Ectodermal cell (in vitro differentiated cells): ENCODE measurements around the gene PLD1.

Experiments
- H3K27ac ChIP-seq: 2 replicates; pipeline ENCODE4 v1.7.0; 2013; ENCODE audit warnings: mild to moderate bottlenecking, low read depth, low read length; ENCODE audit not compliant: insufficient read depth, poor library complexity, severe bottlenecking
- H3K27me3 ChIP-seq: 2 replicates; pipeline ENCODE4 v1.7.0; 2013; ENCODE audit warnings: mild to moderate bottlenecking, low read length; ENCODE audit not compliant: insufficient read depth, control insufficient read depth, poor library complexity, severe bottlenecking
- H3K36me3 ChIP-seq: one replicate; pipeline ENCODE4 v1.7.0; 2013; ENCODE audit warnings: low read length; ENCODE audit not compliant: control insufficient read depth, insufficient read depth
- H3K4me1 ChIP-seq: one replicate; pipeline ENCODE4 v1.7.0; 2013; ENCODE audit warnings: low read length; ENCODE audit not compliant: control insufficient read depth, insufficient read depth
- H3K4me3 ChIP-seq: 2 replicates; pipeline ENCODE4 v1.7.0; 2013; ENCODE audit warnings: low read depth, low read length, control low read depth; ENCODE audit not compliant: insufficient read depth
- H3K9me3 ChIP-seq: 2 replicates; pipeline ENCODE4 v1.7.0; 2013; ENCODE audit warnings: mild to moderate bottlenecking, low read length, moderate library complexity; ENCODE audit not compliant: control insufficient read depth
- WGBS, 2 experiments: methylation state at CpG; one replicate each; pipeline ENCODE4 v1.1.7; 2013; ENCODE audit warnings: missing lambda C conversion rate in 2 of 2; 5-methylcytosine and 5-hydroxymethylcytosine counted together

Gene PLD1

DNA sequence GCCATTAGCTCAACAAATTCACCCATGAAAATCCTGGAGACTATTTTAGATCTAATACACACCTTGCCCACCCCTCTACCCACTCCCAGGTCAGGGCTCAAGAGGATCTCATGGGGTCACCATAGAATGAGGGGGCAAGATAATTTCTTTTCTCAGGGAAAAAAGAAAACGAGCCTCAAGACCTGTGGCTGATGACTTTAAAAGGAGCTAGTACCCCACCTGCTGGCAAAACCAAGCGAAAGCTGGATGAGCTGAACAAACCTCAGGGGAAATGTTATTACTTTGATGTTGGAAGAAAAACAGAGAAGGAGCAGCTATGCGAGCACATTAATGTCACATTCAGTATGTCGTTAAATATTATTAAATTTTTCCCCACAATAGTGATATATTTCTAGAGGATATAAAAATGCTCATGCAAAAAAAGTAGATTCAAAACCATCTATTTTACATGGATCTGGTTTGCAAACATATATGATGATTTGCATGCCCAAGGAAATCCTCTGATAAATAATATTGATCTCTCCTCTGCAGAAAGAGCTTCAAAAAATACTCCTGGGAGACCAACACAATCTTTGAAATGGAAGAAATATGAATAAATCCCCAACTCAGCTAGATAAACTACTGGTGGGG is 37.7 kb downstream of the PLD1 start:
- H3K4me3 ChIP-seq: no peak overlapping the region
- 2 to 6% methylated on average over 2 of the region's 4 CpGs for WGBS, 2 experiments
- no peaks in the 10 kb centered on the region for H3K4me1 ChIP-seq
- H3K9me3 ChIP-seq: no peaks in the 10 kb centered on the region
- no peaks in the 10 kb centered on the region for H3K27me3 ChIP-seq
- no peak overlapping the region for H3K27ac ChIP-seq
- no peaks in the 10 kb centered on the region for H3K36me3 ChIP-seq

DNA sequence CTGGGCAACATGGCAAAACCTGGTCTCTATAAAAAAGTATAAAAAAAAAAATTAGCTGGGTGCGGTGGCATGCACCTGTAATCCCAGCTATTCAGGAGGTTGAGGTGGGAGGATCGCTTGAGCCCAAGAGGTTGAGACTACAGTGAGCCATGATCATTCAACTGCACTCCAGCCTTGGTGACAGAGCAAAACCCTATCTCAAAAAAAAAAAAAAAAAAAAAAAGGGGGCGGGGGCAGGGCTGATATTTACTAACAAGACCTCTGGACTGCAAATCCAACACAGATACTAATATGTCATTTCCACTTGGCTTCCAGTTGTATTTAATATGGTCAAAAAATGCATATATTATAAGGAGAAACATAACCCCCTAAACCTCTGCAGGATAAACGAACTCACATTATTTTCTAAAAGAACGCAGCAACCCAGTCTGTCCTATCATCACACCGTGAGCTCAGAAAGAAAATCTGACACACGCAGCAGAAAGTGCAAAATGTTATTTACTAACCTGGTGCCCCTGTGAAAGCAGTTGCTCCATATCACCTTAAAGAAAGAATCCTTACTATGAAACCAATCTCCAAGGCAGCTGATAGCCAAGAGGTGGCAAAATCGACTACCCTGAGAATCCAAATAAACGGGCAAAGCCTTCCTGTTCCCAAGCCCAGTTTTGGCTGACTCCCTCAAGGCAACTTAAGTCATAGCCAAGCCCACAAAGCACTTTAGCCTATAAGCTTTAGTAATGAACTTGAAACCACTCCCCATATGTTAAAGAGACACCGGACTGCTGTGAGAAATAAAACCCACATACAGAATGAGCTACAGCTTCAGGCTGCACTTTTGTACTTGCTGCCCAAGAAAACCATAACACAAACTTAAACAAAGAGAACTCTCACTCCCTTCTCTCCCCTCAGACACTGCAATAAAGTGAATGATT is 39.3 kb downstream of the PLD1 start:
- H3K9me3 ChIP-seq: no peaks in the 10 kb centered on the region
- H3K4me1 ChIP-seq: no peaks in the 10 kb centered on the region
- H3K36me3 ChIP-seq: no peaks in the 10 kb centered on the region
- WGBS, 2 experiments: 64 to 66% methylated on average over 9 of the region's 10 CpGs
- no peak overlapping the region for H3K4me3 ChIP-seq
- H3K27me3 ChIP-seq: no peaks in the 10 kb centered on the region
- no peak overlapping the region for H3K27ac ChIP-seq

DNA sequence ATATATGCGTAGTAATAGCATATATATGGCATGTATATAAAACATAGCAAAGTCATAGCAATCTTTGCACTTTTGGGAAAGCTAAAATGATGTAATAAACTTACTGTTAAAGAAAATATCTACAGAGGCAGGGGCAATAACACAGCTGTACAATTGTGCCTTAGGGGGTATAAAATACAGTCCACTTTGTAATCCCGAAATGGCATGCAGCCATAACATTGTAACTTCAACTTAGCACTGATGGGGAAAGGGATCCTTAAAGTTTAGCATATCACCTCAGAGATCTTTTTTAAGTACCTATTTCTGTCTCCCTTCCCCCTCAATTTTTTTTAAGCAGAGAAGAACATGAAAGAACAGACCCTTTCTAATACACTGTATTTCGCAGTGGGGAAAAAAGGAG is 40.8 kb downstream of the PLD1 start:
- no peaks in the 10 kb centered on the region for H3K36me3 ChIP-seq
- no peak overlapping the region for H3K4me3 ChIP-seq
- H3K27me3 ChIP-seq: no peaks in the 10 kb centered on the region
- H3K27ac ChIP-seq: no peak overlapping the region
- H3K9me3 ChIP-seq: no peaks in the 10 kb centered on the region
- 87 to 100% methylated on average over 1 to 2 of the region's 3 CpGs for WGBS, 2 experiments
- no peaks in the 10 kb centered on the region for H3K4me1 ChIP-seq

DNA sequence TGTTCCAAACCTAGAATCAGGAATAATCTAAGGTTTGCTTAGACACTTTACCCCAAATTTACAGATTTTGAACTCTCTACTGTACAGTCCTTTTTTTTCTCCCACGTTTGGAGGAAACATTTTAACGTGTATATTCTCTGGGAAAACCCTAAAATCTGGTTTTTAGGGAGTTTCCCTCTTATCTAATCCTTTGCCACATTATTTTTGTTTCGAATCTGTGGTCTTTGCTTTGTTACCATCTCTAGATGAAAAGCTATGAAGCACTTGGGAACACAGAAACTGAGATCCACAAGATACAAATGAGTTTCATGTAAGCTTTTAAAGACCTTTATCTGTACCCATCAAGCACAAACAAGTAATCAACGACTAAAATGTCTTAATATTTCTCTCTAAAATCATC is 41.3 kb downstream of the PLD1 start:
- WGBS, 2 experiments: 78 to 86% methylated on average over 4 of the region's 4 CpGs

DNA sequence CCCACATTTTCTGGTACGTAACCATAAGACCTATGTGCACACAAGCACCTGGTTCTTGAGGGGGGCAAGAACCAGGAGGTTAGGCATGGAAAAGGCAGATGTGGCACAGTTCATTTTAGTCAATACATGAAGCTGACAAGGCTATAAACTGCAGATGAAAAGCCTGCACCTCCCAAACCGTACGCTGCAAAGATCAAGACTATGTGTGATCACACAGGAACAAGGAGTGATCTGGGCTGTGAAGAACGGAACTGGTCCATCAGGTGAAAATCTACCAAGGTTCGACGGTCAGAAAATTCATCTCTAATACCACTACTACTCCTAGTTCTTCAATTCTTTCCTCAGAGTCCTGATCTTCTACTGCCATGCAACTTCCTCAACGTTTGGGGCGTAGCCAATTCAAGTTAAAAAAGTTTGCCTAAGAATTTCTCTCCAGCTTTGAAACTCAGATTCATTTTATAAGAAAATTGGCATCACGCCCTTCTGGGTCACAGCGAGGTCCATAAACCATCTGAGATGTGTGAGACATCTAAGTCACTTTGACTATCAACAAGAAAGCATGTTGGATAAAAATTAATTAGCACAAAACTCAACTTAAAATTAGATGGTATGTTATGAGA is 41.9 kb downstream of the PLD1 start:
- no peaks in the 10 kb centered on the region for H3K9me3 ChIP-seq
- 91% methylated on average over 10 of the region's 10 CpGs for WGBS, 2 experiments
- no peaks in the 10 kb centered on the region for H3K4me1 ChIP-seq
- H3K4me3 ChIP-seq: no peak overlapping the region
- H3K36me3 ChIP-seq: no peaks in the 10 kb centered on the region
- no peaks in the 10 kb centered on the region for H3K27me3 ChIP-seq
- H3K27ac ChIP-seq: no peak overlapping the region

More for the DNA sequence above, 41.3 kb downstream of the PLD1 start:
- H3K36me3 ChIP-seq: no peaks in the 10 kb centered on the region
- no peaks in the 10 kb centered on the region for H3K27me3 ChIP-seq
- H3K9me3 ChIP-seq: no peaks in the 10 kb centered on the region
- no peak overlapping the region for H3K4me3 ChIP-seq
- no peak overlapping the region for H3K27ac ChIP-seq
- H3K4me1 ChIP-seq: no peaks in the 10 kb centered on the region

DNA sequence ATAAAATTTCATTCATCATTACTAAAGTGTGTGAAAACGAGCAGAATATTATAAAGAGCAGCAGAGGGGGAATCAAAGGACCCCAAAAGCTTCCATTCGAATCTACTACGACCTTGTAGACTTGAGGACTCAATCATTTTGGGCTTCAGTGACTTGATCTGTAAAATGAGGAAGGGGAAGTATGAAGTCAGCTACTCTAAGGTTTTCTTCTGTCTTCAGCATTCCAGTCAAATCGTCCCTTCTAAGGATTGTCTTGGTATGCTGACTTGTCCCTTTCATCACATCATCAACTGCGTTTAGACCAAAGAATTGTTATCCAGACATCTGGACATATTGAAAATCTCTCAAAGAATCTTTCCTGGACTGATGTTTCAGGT is 44.8 kb downstream of the PLD1 start:
- H3K9me3 ChIP-seq: no peaks in the 10 kb centered on the region
- H3K4me3 ChIP-seq: no peak overlapping the region
- H3K4me1 ChIP-seq: no peaks in the 10 kb centered on the region
- no peaks in the 10 kb centered on the region for H3K36me3 ChIP-seq
- no peak overlapping the region for H3K27ac ChIP-seq
- H3K27me3 ChIP-seq: no peaks in the 10 kb centered on the region
- WGBS, 2 experiments: 89 to 93% methylated on average over 5 of the region's 5 CpGs

DNA sequence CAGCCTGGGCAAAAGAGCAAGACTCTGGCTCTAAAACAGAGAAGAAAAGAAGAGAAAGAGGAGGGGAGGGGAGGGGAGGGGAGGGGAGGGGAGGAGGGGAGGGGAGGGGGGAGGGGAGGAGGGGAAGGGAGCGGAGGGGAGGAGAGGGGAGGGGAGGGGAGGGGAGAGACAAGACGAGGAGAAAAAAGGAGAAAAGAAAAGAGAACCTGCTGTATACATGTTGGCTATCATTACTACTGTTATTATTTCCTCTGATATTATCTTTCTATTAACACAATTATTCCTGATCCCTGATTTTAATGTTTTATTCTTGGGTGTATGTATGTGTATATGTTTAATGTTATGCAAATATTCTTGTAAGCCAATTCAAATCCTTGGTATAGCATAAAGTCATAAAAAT is 46.9 kb downstream of the PLD1 start:
- Histone ChIP-seq H3K27me3 (no peaks in the 10 kb centered on the region), H3K4me3 (no peak overlapping the region), H3K36me3 (no peaks in the 10 kb centered on the region), H3K4me1 (no peaks in the 10 kb centered on the region), H3K27ac (no peak overlapping the region), H3K9me3 (no peaks in the 10 kb centered on the region)
- no CpG with 5 or more reads among the region's 2 CpGs for WGBS, 2 experiments

DNA sequence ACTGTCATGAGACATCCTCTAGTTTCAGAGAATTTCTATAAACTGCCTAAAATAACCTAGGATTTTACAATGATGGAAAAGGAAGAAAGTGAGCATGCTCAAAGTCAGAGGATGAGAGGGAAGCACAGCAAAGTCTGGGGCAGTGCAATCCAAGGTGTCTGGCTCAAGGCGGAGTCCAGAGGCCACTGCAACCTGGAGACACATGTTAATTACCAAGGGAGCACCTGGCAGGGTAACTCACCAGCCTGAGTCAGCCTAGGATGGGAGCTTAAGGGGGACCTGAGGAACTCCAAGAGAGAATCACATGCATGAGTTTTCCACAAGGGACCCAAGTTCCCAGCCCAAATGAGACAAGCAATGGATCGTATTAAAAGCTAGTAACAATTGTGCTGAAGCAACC is 49.8 kb downstream of the PLD1 start:
- H3K9me3 ChIP-seq: no peaks in the 10 kb centered on the region
- no peak overlapping the region for H3K4me3 ChIP-seq
- WGBS, 2 experiments: 92 to 93% methylated on average over 2 of the region's 2 CpGs
- H3K4me1 ChIP-seq: no peaks in the 10 kb centered on the region
- no peaks in the 10 kb centered on the region for H3K36me3 ChIP-seq
- H3K27me3 ChIP-seq: no peaks in the 10 kb centered on the region
- no peak overlapping the region for H3K27ac ChIP-seq

DNA sequence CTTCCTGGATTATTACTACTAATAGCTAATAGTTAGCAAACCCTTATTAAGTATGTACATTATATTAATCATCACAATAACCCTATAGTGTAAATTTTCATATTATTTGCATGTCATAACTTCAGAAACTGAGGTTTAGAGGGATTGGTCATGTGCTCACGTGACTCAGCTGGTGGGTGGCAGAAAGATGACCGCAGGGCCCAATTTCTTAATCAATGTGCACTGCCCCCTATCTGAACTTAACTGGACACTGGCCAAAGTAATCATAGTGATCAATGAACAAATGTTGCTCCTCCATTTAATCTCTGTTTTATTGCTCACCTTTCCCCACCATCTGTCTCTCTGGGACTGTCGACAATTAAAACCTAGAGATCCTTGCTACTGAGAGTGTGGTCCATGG is 52.2 kb downstream of the PLD1 start:
- Histone ChIP-seq H3K9me3 (no peaks in the 10 kb centered on the region), H3K4me1 (no peaks in the 10 kb centered on the region), H3K4me3 (no peak overlapping the region), H3K27me3 (no peaks in the 10 kb centered on the region), H3K27ac (no peak overlapping the region), H3K36me3 (no peaks in the 10 kb centered on the region)
- WGBS, 2 experiments: 93 to 95% methylated on average over 3 of the region's 3 CpGs

DNA sequence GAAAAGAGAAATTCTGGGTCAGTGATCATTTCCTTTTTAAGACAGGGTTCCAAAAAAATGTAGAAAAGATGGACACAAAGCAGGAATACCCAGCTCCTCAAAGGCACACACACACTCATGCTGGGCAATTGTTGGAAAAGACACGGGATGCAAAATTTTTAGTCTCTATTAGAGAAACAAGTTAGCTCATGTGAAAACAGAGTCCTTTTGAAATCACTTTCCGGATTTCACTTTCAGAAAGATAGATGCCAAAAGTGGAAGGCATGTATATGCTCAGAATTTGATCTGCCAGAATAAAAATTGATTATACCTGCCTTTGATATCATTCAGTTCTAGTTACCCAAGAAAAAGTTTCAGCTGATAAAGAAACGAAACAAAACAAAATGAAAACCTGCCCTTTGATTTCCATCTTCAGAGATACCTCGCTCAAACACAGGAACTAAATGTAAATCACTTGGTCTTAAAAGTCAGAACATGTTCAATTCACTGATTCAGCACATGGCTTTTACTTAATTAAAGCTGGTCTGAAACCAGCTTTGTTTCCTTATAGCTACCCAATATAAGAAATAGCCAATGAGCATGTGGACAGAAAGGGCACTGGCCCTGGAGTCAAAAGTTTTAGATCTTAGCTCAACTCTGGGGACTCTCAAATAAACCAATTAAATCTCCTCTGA is 52.8 kb downstream of the PLD1 start:
- 92 to 93% methylated on average over 4 of the region's 4 CpGs for WGBS, 2 experiments
- Histone ChIP-seq H3K4me1 (no peaks in the 10 kb centered on the region), H3K9me3 (no peaks in the 10 kb centered on the region)

More for the DNA sequence above, 52.8 kb downstream of the PLD1 start:
- no peaks in the 10 kb centered on the region for H3K27me3 ChIP-seq
- H3K36me3 ChIP-seq: no peaks in the 10 kb centered on the region
- H3K27ac ChIP-seq: no peak overlapping the region
- no peak overlapping the region for H3K4me3 ChIP-seq
